ENCODE data around the gene IGLL5. TPM values are rescaled to one million over a fixed set of nuclear protein-coding genes. Genes with fewer than 3 reads are reported as not detected.

The IGLL5 gene
- total and polyA plus RNA-seq, 7 donors: 0.06 to 0.50 (median 0.45) TPM; not detected in 4

- TF ChIP-seq CTCF (IDR thresholded peaks at IDR 0.05): no peak
- Histone ChIP-seq H3K4me1 (no peaks in the 10 kb centered on the region), H3K4me3 (no peak overlapping the region), H3K27ac (no peak overlapping the region), H3K9me3 (no peaks in the 10 kb centered on the region), H3K27me3 (ENCODE audit: insufficient read depth in 3 of 3, low read length in 2 of 3) (peaks cover 0 to 4% (median 3%) of the 10 kb centered on the region in 3 donors), H3K36me3 (ENCODE audit: insufficient read depth in 1 of 2, low read depth in 1 of 2) (no peaks in the 10 kb centered on the region)
- DNase-seq (peak in 1 of 2 donors; percentile 6), ATAC-seq (no peak)
- WGBS, 3 donors: 74 to 81% (median 80%) methylated on average over 7 of the region's 7 CpGs
- intact Hi-C loops (cut with DNase I): no loop called here
These were observed 22.1 kb downstream of the IGLL5 start for GRCh38 chr22:22909605-22910271.

DNA sequence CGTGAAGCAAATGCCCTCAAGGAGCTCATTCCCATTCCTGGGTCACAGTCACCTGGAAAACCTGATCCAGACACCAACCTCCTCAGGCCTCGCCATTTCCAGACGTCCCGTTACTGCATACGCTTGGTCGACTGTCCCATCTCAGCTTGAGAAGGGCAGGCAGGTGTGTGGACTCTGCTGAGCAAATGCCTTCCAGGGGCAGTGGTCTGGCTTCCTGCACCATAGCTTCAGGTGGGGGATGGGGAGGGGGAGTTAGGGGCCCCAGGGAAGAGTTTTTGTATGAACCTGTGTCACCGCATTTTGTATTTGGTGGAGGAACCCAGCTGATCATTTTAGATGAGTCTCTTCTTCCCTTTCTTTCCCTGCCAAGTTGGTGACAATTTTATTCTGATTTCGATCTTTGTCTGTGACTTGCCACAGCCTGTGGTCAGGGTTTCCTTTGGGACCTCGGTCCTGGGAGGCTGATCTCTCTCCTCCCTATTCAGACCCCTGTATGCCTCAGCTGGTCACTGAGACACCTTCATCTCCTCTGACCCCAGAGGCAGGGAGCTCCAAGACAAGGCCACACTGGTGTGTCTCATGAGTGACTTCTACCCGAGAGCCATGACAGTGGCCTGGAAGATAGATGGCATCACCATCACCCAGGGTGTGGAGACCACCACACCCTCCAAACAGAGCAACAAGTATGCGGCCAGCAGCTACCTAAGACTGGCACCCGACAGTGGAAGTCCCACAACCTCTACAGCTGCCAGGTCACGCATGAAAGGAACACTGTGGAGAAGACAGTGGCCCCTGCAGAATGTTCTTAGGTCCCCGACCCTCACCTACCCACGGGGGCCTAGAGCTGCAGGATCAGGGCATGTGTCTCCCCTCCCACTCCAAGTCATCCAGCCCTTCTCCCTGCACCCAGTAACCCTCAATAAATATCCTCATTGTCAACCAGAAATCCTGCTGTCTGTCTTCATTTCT lies 22.9 kb downstream of the IGLL5 start:
- Histone ChIP-seq H3K4me3 (no peak overlapping the region), H3K27ac (no peak overlapping the region), H3K4me1 (no peaks in the 10 kb centered on the region), H3K36me3 (ENCODE audit: insufficient read depth in 1 of 2, low read depth in 1 of 2) (no peaks in the 10 kb centered on the region), H3K27me3 (ENCODE audit: insufficient read depth in 3 of 3, low read length in 2 of 3) (peaks cover 0 to 4% (median 4%) of the 10 kb centered on the region in 3 donors), H3K9me3 (no peaks in the 10 kb centered on the region)
- DNase-seq (peak in 1 of 2 donors; percentile 36), ATAC-seq (no peak)
- TF ChIP-seq CTCF (IDR thresholded peaks at IDR 0.05): no peak
- WGBS, 3 donors: 74 to 79% (median 78%) methylated on average over 14 to 15 of the region's 15 CpGs
- intact Hi-C loops (cut with DNase I): no loop called here

DNA sequence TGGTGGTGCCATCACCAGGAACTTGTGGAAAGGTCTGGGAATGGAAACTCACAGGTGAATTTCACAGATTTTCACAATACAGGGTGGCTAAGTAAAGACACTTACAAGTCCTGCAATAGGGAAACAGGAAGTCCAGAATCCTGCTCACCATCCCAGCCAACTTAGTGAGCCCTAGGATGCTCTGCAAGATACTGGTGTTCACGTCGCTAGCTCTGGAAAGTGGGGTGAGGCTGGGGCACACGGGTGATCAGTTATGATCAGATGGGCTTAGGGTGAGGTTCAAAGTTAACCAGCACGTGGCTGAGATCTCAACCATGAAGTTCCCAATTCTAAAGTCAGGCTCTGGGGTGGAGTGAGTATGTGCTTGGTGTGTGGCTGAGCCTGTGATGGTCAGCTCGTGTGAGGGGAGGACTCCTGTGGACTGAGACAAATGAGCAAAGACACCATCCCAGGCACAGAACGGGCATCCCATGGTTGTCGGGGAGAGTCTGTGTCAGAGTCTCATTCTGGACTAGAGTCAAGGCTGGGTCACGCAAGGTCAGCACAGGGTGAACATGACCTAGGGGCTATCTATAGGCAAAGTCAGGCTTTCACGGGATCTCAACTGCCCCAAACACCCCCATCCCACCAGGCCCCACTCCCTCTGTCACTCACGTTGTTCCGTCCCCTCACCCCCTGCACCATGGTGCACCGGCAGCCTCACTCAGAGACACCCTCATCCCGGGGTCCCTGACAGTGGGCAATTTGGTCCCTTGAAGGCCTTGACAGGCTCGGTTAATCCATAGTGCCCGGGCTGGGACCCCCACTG lies 23.9 kb downstream of the IGLL5 start:
- ATAC-seq (no peak), DNase-seq (no peak)
- Histone ChIP-seq H3K27me3 (ENCODE audit: insufficient read depth in 3 of 3, low read length in 2 of 3) (peaks cover 0 to 4% (median 4%) of the 10 kb centered on the region in 3 donors), H3K4me1 (no peaks in the 10 kb centered on the region), H3K36me3 (ENCODE audit: insufficient read depth in 1 of 2, low read depth in 1 of 2) (no peaks in the 10 kb centered on the region), H3K27ac (no peak overlapping the region), H3K4me3 (no peak overlapping the region), H3K9me3 (no peaks in the 10 kb centered on the region)
- intact Hi-C loops (cut with DNase I): no loop called here
- TF ChIP-seq CTCF (IDR thresholded peaks at IDR 0.05): no peak
- 73 to 79% (median 74%) methylated on average over 15 of the region's 15 CpGs for whole genome bisulfite sequencing, 3 donors

DNA sequence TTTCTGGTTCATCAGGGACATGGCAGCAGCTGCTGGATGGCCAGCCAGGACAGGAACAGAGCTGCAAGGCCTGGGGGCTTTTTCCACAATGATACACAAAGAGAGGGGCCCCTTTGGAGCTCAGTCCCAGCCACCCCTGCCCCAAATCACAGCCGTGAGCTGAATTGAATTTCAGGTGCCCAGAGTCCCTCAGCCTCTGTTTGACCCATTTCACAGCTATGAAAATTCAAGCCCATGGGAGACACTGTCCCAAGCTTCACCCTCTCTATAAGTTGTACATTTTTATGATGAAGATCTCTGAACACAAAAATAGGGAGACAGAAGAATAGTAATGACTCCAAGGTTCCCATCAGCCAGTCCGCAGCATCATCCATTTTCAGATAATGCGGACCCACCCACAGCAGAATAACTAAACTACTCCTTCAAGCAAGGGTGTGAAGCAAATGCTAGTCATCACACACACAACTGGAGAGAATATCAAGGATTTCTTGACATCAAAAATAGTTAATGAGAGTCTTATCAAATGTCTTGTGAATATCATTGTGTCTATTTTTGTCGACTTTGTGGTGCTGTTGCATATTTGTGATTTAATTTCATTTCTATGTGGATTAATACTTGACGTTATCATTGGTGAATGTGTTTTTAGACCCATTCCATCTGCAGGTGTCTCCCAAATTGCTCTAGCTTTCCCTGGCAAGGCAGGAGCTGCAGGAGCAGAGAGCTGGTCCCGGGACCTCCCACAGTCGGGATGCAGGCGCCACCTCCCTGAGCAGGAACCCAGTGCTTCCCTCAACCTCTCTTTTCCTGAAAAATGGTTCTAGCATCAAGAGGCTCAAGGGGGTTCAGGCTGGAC lies 24.7 kb downstream of the IGLL5 start:
- intact Hi-C loops (cut with DNase I): no loop called here

More for the DNA sequence above, 24.7 kb downstream of the IGLL5 start:
- Histone ChIP-seq H3K36me3 (ENCODE audit: insufficient read depth in 1 of 2, low read depth in 1 of 2) (no peaks in the 10 kb centered on the region), H3K4me1 (no peaks in the 10 kb centered on the region), H3K9me3 (no peaks in the 10 kb centered on the region), H3K27me3 (ENCODE audit: insufficient read depth in 3 of 3, low read length in 2 of 3) (peaks cover 0 to 11% (median 4%) of the 10 kb centered on the region in 3 donors), H3K4me3 (no peak overlapping the region), H3K27ac (no peak overlapping the region)
- WGBS, 3 donors: 73 to 82% (median 76%) methylated on average over 8 of the region's 8 CpGs
- no peak for TF ChIP-seq CTCF (IDR thresholded peaks at IDR 0.05)
- DNase-seq: peak in 1 of 2 donors; percentile 4
- ATAC-seq: no peak

Measured in psoas muscle (tissue), 8 donors.